ENCODE results near the gene ZC3H10. TPM values are rescaled to one million over a fixed set of nuclear protein-coding genes. Genes with fewer than 3 reads are reported as not detected.

Gene ZC3H10
- total and polyA plus RNA-seq, 2 of the 4 experiments (the other 2 are of a cell fraction) = 1.5 to 3.6 TPM

DNA sequence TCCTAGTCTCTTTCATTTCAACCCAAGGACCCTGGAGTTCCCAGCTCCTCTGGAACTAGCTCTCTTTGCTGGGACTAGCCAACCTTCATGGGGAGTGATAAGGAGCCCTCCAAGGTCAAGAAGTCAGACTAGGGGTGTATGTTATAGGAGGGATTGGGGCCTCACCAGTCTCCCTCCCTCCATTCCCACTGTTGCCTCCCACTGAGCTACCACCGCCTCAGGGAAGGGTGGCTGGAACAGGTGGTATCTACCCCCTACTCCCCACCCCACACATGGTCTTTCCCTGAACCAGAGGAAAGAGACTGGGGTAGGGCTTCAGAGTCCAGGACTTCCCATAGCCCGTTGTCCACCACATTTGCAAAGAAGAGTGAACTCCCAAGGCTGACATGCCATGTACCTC is 35.7 kb upstream of the ZC3H10 start:
- dilution Hi-C loops (cut with HindIII; ENCODE audit: low sequenced_read_pairs, unreplicated experiment) = no loop called here
- Histone ChIP-seq H3K27me3 (ENCODE audit: control insufficient read depth, insufficient read depth, low read length) (peaks cover 38% of the 10 kb centered on the region), H3K79me1 (ENCODE audit: low read depth in 1 of 2, low read length in 2 of 2) (no peaks in the 10 kb centered on the region), H3K56ac (ENCODE audit: extremely low read depth, insufficient read depth, low read length) (no peak overlapping the region), H2AK9ac (replicated peaks; ENCODE audit: low read depth, low read length, poor library complexity) (no peak overlapping the region), H3K14ac (replicated peaks; ENCODE audit: low read depth, low read length) (no peak overlapping the region), H3K4me2 (ENCODE audit: low read depth, low read length) (no peak overlapping the region), H2BK5ac (ENCODE audit: low read depth, low read length, poor library complexity, severe bottlenecking) (no peak overlapping the region), H4K91ac (ENCODE audit: insufficient read depth, low read depth, low read length) (no peak overlapping the region), H3K36me3 (ENCODE audit: control insufficient read depth, insufficient read depth, low read length) (no peaks in the 10 kb centered on the region), H2AFZ (replicated peaks; ENCODE audit: low read length, poor library complexity) (no peak overlapping the region), H3K4ac (ENCODE audit: low read depth, low read length) (no peak overlapping the region), H2BK15ac (ENCODE audit: low read depth, low read length) (no peak overlapping the region), H3K18ac (ENCODE audit: low read depth, low read length) (no peak overlapping the region), H3K23ac (ENCODE audit: low read depth, low read length) (no peak overlapping the region), H2BK120ac (ENCODE audit: low read depth, low read length) (no peak overlapping the region), H3K9ac (ENCODE audit: low read depth, low read length) (no peak overlapping the region), H3K9me3 (ENCODE audit: control insufficient read depth, insufficient read depth, low read length) (no peaks in the 10 kb centered on the region), H4K5ac (ENCODE audit: low read depth, low read length) (no peak overlapping the region), H2AK5ac (ENCODE audit: low read depth, low read length) (no peak overlapping the region), H4K20me1 (ENCODE audit: insufficient read depth, low read length) (no peaks in the 10 kb centered on the region; the same call in 1 of the 2 replicates), H4K8ac (ENCODE audit: low read depth in 2 of 2, low read length in 2 of 2) (no peak overlapping the region), H3K27ac (ENCODE audit: insufficient read depth, low read length) (no peak overlapping the region), H3K4me3 (ENCODE audit: insufficient read depth, low read depth, low read length) (no peak overlapping the region), H3K4me1 (ENCODE audit: control insufficient read depth, insufficient read depth, low read length) (peaks cover 4% of the 10 kb centered on the region; the same call in 1 of the 2 replicates), H3K9me1 (ENCODE audit: insufficient read depth, low read length) (0 out of 2 replicates have a peak, but pooled peaks cover 3% of the 10 kb centered on the region), H2BK20ac (ENCODE audit: low read depth, low read length) (no peak overlapping the region)
- ChIA-PET CTCF (no interaction called here), POLR2A (ENCODE audit: unreplicated experiment) (no interaction called here)
- in situ Hi-C loops (cut with MboI; ENCODE audit: low sequenced_read_pairs) = no loop called here
- intact Hi-C loops (cut with micrococcal nuclease) = no loop called here
- WGBS, 2 experiments (ENCODE audit: extremely low coverage in 2 of 2, insufficient read length in 1 of 2) = no CpG with 5 or more reads among the region's 2 CpGs
- TF ChIP-seq, protein P1, sequence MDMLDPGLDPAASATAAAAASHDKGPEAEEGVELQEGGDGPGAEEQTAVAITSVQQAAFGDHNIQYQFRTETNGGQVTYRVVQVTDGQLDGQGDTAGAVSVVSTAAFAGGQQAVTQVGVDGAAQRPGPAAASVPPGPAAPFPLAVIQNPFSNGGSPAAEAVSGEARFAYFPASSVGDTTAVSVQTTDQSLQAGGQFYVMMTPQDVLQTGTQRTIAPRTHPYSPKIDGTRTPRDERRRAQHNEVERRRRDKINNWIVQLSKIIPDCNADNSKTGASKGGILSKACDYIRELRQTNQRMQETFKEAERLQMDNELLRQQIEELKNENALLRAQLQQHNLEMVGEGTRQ (IDR thresholded peaks at IDR 0.05; ENCODE audit: low read depth, low read length) = no peak
- TF ChIP-seq MAFK (IDR thresholded peaks at IDR 0.05; ENCODE audit: low read depth, low read length) = no peak
- TF ChIP-seq POLR2A (IDR thresholded peaks at IDR 0.05; ENCODE audit: low read depth, low read length) = no peak
- TF ChIP-seq FOS (IDR thresholded peaks at IDR 0.05; ENCODE audit: low read depth, low read length) = no peak
- no peak for TF ChIP-seq MXI1 (IDR thresholded peaks at IDR 0.05; ENCODE audit: borderline replicate concordance, low read depth, low read length)
- no peak for TF ChIP-seq SMC3 (IDR thresholded peaks at IDR 0.05; ENCODE audit: low read depth, low read length)
- TF ChIP-seq, protein P2, sequence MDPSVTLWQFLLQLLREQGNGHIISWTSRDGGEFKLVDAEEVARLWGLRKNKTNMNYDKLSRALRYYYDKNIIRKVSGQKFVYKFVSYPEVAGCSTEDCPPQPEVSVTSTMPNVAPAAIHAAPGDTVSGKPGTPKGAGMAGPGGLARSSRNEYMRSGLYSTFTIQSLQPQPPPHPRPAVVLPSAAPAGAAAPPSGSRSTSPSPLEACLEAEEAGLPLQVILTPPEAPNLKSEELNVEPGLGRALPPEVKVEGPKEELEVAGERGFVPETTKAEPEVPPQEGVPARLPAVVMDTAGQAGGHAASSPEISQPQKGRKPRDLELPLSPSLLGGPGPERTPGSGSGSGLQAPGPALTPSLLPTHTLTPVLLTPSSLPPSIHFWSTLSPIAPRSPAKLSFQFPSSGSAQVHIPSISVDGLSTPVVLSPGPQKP (IDR thresholded peaks at IDR 0.05; ENCODE audit: borderline replicate concordance, low read depth, low read length) = no peak
- TF ChIP-seq BHLHE40 (IDR thresholded peaks at IDR 0.05; ENCODE audit: low read depth, low read length) = no peak
- no peak for TF ChIP-seq RAD21 (IDR thresholded peaks at IDR 0.05; ENCODE audit: low read length)
- TF ChIP-seq CEBPB (IDR thresholded peaks at IDR 0.05; ENCODE audit: low read depth, low read length) = no peak
- BruUV-seq (replicated peaks) = no TSS peak
- DNase-seq (no peak), ATAC-seq (ENCODE audit: low read depth) (no peak)

Measured in IMR-90 (cell line).